Eye (tissue), 1 donor: ENCODE data around the gene MBD5.
A peak's percentile ranks its signal among the peaks of the same experiment; 100 is the strongest.
"Not testable (repeated sequence)": the region's sequence is repeated elsewhere in the genome, so short reads cannot be mapped to it uniquely, and the experiment has no call there.

Experiments used
- DNase-seq: peaks from one replicate; pipeline ENCODE4 v3.0.0-alpha.2; 2015

Gene MBD5

DNA sequence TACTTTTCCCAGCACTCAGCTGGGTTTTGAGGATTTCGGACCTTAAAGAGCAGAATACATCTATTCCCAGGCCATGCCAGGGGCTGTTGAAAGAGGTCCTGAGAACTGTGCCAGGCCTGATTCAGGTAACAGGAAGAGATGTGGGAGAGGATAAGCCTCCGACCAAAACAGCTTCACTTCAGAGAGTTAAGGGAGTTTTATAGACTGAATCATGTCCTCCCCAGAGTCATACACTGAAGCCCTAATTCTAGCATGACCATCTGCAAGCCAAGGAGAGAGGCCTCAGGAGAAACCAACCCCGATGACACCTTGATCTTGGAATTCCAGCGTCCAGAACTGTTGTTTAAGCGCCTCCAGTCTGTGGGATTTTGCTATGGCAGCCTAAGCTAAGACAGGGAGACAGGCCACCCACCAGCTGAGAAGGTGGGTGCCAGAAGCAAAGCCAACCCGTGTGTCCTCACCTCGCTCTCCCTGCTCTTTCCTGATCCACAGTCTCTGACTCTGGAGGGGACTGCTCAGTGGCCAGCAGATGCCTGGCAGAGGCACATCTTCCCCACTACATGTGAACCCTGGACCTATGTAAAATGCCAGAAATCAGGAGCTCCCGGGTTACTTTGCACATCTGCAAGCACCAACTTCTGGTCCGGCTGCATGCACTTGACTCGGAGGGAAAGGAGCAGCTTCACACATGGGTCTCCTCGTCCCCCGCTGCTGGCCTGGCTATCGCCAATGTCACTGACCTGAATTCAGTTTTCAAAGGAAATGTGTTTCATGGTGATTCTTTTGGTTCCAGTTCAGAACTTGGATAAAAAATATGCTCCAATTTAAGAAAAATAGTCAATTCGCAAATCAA, 506.8 kb downstream of the MBD5 start:
- no peak for DNase-seq

DNA sequence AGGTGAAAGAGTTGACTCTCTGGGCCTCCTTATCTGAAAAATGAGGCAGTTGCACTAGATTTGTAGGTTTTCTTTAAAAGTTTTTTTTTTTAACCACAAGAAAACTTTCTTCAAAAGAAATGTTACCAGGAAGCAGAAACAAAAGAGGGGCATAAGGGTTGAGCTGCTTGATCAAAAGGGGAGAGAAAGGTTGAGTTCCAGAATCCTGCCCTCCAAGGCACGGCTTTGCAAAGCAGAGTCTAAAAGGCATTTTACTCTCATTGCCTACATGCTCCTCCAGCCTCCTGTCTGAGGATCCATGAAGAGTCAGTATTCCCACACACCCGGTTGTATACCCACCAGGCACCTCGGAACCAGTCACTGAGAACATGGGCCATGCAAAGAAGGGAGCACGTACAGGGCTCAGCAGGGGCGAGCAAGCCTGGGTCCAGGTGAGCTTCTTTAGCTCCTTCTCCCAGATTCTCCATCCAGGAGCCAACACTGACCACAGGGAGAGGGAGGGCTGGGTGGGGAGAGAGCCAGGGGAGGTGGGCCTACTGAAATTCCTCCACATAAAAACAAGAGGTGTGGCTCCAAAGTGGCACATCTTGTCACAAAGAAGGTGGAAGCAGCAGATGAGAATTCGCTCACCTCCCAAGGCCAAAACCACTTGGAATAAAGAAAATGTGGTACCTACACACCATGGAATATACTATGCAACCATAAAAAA, 507.6 kb downstream of the MBD5 start:
- DNase-seq = no peak

DNA sequence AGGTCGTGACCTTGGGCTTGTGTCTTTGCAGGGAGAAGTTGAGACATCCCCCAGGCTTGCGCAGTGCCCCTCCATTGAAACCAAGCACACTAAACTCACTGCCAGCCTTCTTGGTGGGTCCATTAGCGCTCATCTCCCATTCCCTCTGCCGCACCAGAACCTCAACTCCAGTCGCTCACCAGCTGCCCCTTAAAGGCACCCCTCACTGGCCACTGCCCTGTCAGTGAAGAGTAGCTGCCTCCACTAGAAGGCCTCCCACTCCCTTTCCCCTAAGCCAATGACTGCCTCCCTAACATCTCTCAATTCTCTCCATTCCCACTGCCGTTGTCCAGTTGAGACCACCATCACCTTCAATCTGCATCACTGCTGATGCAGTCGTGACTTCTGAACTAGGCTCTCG, 508.9 kb downstream of the MBD5 start:
- DNase-seq = no peak

DNA sequence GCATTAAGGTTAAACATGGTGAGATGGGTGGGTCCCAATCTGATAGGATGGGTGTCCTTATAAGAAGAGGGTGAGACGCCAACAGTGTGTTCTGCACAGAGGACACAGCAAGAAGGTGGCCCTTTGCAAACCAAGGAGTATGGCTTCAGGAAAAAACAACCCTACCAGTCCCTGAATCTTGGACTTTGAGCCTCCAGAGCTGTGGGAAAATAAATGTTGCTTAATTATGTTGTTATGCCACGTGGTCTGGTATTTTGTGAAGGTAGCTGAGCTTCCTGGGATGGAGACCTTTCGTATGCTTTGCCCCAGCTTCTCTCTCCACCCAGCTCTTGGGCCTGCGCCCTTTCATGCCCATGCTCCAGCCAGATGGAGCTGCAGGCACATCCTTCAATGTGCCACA, 509.5 kb downstream of the MBD5 start:
- DNase-seq = no peak

DNA sequence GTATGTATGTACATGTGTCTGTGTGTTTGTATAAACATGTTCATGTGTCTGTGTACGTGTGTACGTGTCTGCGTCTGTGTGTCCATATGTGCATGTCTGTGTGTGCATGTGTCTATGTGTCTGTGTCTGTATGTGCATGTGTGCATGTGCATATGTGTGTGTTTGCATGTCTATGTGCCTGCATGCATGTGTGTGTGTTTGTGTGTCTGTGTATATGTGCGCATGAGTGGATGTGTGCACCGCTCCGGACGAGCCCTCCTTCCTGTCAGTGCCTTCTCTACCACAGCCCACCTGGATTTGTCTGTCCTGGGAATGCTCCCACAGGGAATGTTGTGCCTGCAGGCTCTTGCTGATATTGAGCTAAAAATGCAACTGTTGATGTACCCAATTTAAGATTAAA, 510.3 kb downstream of the MBD5 start:
- no peak for DNase-seq

DNA sequence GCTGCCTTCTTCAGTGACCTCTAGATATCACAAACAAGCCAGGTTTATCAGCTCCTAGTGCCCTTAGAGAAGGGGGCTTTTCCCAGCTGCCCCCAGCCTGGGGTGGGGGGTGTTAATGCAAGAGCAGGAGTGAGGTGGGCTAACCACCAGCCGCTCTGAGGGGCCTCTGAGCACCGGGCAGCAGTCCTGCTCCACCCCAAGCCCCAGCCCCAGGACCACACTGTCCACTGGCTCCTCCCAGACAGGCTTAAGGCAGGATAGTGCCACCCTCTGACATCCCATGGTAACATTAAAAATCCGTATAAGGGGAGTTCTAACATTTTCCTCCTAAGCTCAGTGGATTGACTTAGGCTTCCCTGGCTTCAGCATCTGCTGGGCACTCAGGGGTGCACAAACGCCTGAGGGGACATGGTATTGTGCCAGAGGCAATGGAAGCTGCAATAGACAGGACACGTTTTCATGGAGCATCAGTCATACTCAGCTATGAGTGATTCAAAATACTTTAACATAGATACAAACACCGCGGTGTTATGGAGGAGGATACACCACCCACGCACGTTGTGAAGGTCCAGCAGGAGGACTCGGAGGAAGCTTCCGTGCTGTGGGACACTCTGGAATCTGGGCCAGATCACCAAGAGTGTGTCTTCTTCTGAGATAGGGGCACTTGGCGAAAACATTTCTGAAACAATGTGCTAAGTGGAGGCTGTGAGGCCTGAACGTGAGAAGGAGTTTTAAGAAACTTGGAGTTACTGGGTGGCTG, 511.0 kb downstream of the MBD5 start:
- peak; percentile 14 for DNase-seq

DNA sequence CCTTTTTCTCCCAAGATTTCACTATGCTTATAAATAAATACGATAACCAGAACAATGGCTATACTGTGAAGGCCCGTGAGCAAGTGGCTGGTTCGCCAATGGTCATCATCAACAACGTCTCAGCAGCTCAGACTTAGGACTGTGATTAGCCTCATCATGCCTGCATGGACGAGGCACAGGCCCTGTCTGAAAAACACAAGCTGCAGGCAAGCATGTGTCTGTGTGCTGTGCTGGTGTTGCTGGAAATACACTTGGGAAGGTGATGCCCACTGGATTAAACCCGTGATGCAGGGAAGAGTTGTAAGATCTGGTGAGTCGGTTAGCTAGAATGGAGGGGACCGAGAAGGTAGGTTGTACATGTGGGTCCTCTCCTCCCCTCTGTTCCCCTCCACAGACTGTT, 512.1 kb downstream of the MBD5 start:
- no peak for DNase-seq

DNA sequence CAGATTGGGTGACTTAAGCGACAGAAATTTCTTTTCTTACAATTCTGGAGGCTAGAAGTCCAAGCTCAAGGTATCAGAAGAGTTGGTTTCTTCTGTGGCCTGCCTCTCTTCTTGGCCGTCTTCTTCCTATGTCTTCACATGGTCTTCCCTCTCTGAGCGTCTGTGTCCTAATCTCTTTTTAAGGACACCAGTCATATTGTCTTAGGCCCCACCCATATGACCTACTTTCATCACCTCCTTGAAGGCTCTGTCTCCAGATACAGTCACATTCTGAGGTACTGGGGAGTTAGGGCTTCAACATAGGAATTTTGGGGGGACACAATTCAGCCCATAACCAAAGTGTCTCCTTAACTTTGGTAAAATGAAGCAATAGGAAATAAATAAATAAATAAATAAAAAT, 512.8 kb downstream of the MBD5 start:
- no peak for DNase-seq

DNA sequence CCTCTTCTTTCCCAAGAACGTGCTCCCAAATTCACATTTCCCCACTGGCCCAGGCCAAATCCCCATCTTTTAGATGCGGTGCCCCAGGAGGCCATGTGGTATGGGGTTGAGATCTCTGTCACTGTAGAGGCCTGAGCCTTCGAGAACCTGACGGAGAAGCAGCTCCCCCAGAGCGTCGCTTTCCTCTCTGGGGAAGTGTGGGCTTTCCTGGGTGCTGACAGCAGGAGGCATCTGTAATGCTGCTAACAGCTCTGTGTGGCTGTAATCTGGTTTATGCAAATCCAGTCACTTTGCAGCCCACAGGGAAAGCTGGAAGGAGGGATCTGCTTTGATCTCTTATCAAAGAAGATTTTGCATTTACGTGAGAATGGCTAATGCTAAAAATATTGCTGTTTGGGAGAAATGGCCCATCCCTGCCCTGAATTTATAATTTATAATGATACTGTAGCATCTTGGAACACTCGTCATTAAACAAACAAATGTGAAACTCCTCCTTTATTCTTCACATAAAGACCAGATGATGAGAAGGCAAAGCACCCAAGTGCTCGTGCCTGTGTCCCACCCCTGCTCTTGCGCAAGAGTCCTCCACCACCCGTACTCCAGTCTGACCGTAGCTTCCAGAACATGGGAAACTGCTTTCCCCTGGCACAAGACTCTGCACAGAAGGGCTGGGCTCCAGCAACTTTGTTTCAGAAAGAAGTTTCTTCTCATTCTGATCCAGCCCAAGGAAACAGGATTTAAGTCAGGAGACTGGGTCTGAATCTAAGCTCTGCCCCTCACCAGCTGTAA, 513.7 kb downstream of the MBD5 start:
- no peak for DNase-seq

DNA sequence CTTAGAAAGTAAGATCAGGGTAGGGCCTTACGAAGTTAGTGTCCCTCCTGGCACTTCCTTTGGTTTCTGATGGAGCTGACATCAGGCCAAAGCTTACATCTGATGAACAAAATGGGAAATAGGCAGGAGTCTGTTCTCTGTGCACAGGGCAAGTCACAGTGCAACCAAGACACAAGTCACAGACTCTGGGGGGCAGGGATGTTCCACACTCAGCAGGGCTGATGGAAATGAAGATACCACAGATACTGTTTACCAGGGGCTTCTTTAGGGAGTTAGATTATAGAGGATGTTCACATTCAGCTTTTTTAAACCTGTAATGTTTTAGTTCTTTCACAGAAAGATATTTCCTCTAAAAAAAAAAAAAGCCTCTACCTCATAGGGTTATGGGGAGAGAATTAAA, 517.5 kb downstream of the MBD5 start:
- no peak for DNase-seq

DNA sequence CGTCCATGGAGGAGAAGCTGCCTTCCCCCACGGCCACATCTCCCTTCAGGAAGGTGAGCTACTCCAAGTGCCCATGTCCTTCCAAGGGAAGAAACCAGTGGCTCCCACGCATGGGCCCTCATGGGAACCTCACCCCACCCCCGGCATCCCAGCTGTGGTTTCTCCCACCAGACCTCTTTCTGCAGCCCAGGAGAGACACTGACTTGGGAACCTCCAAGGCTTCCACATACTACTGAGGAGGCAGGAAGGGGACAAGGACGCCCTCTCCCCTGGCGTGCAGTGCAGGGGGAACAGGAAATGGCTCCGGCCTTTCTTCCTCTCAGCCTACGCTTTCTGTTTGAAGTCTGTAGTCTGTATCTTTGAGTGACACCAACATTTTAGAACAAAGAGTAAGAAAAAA, 519.1 kb downstream of the MBD5 start:
- DNase-seq = no peak

DNA sequence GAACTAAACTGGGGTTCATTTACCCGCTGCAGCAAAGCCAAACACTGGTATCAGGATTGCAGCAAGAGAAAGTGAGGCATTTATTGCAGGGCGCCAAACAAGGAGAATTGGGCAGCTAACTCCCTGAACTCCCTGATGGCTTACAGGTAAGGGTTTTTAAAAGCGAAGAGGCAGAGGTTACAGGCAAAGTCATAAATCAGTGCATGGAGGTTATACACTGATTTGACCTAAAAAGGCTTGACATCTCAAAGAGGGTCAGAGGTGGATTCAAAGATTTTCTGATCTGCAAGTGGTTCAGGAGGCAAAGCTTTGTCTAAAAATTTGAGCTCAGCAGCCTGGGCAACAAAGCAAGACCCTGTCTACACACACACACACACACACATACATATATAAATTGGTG, 520.9 kb downstream of the MBD5 start:
- no peak for DNase-seq

DNA sequence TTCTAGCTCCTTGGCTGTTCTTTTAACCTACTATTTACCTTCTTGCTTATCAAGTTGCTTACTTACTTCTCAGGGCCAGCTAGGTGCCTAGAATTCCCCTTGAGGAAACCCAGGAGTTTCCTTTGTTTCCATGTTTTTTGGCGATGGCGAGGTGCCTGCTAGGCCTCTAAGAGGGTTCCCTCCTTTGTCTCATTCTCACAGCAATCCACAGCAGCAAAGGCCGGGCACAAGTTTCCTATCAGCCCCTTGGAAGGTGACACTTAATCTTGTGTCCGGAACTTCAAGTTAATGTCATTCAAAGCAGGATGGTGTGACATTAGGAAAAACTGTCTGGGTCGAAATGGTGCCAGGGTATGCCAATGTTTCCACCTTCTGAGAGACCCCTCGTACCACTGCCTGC, 521.7 kb downstream of the MBD5 start:
- DNase-seq = no peak

DNA sequence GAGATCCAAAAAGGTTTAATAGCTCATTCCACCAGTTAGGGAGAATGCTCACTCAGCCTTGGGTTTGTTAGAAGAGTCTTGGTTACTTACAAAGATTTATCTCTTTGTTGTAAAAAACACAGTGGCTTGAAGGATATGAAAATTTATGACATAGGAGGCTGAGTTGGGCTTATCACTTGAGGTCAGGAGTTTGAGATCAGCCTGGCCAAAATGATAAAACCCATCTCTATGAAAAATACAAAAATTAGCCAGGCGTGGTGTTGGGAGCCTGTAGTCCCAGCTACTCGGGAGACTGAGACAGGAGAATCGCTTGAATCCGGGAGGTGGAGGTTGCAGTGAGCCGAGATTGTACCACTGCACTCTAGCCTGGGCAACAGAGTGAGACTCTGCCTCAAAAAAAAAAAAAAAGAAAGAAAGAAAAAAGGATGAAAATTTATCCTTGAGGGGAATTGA, 522.2 kb downstream of the MBD5 start:
- DNase-seq = not testable (repeated sequence)

DNA sequence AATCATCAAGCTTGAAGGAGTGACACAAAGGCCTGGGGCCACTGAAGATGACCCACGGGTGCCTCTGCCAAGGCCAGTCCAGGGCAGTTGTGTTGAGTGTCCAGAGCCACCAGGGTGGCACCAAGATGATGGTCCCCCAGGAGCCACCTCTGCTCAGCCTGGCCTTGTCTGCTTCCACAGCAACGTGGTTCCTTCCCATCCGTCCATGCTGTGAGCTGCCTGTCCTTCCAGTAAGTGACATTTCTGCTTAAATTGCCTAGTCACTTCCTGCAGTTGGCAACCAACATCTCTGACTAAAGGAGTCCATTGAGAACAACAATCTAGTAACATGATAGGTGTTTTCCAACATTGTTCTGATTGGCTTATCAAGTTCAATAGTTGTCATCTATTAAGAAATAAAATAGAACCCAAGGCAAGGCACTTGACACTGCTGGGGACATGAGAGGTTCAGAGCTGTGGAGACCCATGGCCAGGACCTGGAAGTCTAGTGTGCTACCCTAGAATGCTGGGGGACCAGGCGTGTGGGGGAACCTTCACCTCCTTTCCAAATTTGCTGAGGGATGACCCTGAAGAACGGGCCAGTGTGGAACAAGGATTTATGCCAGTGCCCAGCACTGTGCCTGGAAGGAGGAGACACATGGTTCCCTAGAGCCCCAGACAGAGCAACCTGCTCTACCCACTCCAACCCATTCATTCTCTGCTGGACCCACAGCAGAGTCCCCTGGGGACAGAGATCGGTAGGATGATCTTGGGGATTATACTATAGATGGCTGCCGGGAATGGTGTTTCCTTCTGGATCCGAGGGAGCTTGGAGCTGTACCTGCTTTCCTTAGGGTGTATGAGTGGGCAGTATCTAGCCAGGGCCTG, 524.7 kb downstream of the MBD5 start:
- no peak for DNase-seq

DNA sequence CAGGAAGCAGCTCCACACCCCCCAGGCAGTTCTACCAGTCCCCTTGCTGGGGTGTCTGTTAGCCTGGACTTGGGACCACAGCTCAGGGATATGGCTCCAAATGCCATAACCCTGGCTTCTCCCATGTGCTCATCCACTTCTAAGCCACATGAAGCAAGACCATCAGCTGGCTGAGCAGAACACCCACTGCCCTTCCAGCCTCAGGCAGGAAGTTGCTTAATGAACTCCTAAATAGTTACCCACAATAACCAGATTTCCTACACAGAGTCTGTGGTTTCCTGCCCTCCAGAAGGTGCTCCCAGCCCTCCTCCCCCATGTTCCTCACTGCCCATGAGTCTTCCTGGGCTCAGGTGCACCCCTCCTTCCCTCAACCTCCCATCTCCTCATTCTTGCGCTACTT, 525.4 kb downstream of the MBD5 start:
- no peak for DNase-seq

DNA sequence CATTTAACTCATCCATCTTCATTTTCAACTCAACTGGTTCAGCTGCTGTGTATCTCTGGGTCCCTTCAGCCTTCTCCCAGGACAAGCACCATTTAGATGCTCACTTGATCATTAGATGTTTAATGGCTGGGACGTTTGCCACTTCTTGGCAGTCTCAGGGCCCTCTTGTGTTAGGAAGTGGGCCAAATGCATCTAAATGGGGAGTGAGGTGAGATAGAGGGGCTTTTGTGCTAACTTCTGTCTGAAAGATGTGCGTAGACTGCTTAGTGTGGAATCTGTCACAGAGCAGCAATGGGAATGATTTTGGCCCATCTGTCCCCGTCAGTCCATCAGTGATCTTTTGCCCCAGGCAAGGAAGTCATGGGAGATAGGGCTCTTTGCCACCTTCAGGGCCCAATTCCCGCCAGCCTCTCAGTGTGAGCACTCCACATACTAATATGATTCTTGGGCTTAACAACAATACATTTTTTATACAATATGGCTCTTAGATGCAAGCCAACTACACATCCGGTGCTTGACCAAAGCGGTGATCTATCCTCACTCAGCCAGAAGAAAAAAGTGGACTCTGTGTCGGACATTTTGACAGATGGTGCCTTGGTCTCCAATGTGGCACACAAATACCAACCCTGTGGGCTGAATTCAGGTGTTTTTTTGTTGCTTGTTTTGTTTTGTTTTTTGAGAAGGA, 528.0 kb downstream of the MBD5 start:
- no peak for DNase-seq

DNA sequence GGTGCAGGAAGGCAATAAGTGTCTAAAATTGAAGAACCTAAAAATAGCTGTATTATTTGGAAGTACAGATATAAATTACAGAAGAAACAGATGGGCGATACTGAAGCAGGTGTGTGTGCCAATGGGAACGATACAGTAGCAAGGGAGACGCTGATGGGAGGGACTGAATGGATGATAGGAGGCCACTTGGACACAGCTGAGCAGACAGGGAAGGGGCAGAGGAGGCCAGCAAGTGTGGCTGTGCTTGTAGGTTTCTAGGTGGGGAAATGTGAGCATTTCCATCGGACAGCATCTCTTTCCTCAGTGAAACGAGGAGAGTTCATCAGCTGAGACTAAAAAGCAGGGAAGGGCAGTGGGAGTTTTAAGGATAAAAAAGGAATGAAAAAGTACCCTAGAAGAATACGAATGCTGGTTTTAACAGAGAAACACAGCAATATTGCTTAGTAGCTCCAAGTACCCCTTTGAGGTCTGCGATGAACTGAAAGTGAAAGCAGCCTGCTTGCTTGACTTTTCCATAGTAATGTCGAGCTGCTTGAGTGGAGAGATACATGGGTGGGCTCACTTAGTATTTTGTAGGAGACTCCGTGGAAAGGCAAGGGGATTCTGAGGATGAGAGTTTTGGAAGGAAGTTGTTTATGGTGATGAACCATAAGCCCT, 531.9 kb downstream of the MBD5 start:
- DNase-seq = no peak

DNA sequence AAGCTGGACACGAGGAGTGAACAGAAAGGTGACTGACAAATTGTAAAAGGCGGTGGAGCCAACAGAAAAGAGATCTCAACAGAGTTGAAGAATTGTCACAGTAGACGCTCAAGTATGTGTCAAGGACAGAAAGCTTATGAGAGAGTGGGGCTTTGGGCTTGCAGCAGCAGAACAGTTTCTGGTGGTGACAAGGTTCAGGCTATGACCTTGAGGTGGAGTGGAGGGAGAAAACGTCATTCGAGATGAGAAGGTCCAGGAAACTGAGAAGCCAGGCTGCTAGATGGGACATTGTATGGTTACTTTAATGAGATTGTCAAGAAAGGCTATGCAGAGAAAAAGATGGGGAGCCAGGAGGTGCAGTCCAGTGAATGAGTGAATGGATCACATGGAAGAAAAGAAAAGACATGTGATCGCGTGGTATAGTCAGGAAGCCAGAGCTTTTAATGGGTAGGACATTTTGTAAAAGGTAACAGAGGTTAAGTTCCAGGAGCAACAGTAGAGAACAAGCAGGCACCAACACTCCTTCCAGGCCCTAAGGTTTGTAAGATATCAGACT, 532.5 kb downstream of the MBD5 start:
- DNase-seq = no peak
